HG02678 (cell line): ENCODE measurements around the gene USP34.
"Not testable (repeated sequence)": the region's sequence is repeated elsewhere in the genome, so short reads cannot be mapped to it uniquely, and the experiment has no call there.

Experiments used
- ATAC-seq: cut with Tn5 transposase; IDR thresholded peaks from one replicate; pipeline ENCODE4 v1.9.1; 2021; ENCODE audit warnings: mild to moderate bottlenecking, moderate library complexity; ENCODE audit not compliant: unreplicated experiment

The USP34 gene

DNA sequence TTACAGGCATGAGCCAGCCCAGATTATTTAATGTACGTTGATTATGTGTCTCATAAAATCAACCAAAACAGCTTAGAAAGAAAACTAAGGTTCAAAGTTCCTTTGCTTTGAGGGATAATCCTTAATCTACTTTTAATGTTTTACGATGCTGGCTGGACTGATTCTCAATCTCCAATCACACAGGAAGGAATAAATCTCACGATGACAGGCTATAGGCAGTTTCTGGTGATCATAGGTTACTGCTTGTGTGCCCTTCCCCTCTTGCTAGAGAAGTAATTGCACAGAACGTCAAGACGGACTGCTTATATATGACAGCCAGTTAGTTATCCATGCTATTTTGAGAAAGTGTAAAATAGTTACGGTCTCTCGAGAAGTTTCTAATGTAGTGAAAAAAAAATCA, 265.8 kb downstream of the USP34 start:
- ATAC-seq = no peak

DNA sequence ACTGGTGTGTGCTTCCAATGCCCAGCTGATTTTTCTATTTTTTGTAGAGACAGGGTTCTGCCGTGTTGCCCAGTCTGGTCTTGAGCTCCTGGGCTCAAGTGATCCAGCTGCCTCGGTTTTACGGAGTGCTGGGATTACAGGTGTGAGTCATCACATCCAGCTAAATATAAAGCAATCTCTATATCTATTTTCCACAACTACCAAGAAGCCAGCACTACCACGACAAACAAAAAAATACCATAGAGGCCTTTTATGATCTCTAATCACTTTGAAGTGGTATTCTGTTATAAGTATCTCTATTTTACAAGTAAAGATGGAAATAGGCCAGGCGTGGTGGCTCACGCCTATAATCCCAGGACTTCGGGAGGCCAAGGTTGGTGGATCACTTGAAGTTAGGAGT, 274.2 kb downstream of the USP34 start:
- no peak for ATAC-seq

DNA sequence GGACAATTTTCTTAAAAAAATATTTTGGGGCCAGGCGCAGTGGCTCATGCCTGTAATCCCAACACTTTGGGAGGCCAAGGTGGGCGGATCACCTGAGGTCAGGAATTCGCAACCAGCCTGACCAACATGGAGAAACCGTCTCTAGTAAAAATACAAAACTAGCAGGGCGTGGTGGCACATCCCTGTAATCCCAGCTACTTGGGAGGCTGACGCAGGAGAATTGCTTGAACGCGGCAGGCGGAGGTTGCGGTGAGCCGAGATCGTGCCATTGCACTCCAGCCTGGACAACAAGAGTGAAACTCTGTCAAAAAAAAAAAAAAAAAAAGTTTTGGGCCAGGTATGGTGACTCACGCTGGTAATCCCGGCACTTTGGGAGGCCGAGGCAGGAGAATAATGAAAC, 276.2 kb downstream of the USP34 start:
- not testable (repeated sequence) for ATAC-seq

DNA sequence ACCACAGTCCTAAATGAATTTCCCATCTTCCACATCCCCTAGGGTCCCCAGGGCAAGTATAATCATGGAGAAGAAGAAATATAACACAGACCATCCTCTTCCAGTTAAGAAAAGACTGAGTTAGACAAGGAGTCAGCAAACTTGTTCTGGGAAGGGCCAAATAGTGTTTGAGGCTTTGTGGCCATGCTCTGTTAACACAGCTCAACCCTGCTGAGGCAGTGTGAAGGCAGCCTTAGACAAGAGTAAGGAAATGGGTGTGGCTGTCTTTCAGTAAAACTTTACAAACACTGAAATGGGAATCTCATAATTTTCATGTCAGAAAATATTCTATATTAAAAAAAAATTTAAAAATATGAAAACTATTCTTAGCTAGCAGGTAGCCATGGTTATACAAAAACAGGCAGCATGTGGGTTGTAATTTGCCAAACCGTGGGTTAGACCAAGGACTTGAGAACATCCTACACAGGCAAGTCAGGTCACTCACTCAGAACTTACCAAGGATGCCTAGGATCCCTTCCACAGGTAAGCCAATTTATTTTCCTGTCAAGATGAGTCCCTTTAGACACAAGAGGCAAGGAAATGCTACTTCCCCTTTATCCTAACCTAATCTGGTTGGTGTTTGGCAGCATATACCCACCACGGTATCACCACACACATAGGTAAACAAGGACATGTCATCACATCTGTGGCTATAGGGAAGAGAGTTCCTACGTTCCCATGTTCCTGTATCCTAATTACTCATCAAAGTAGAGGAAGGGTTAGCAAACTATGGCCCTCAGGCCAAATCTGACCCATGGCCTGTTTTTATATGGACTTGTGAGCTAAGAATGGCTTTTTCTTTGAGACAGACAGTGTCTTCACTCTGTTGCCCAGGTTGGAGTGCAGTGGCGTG, 277.0 kb downstream of the USP34 start:
- no peak for ATAC-seq

DNA sequence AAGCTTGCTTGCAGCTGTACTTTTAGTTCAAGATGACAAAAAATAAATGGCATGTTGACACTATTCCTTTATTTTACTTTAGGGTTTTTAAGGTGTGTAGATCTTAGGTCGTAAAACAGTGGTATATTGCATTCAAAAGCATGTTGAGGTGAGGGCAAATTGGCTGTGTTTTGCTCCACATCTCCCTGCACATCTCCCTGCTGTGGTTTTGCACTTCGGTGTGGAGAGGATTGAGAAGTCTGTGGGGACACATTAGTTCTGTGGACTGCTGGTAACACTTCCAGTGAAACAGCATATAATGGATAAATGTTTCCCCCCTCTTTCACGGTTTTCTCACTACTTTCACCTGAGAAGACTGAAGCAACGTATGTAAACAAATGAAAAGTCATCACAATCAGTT, 283.8 kb downstream of the USP34 start:
- no peak for ATAC-seq

DNA sequence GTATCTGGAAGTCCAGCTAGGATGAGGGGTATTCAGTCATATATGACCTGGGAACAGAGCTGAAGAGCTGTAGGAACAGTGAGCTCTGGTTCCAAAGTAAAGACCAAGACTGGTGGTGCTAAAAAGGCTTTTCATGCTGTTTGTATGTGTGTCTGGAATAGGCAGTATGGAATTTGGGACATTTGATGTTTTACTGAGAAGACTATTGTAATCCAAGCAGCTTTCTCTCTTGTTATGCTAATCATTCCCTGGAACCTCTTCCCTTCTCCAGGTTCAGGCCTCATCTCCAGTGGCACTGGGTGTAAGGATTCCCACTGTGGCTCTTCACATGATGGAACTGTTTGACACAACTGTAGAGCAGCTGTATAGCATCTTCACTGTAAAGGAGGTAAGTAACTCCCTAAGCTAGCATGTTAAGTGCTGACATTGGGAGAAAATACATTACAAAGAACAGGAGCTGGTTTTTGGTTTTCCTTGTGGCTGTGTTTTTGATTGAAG, 285.6 kb downstream of the USP34 start:
- no peak for ATAC-seq

DNA sequence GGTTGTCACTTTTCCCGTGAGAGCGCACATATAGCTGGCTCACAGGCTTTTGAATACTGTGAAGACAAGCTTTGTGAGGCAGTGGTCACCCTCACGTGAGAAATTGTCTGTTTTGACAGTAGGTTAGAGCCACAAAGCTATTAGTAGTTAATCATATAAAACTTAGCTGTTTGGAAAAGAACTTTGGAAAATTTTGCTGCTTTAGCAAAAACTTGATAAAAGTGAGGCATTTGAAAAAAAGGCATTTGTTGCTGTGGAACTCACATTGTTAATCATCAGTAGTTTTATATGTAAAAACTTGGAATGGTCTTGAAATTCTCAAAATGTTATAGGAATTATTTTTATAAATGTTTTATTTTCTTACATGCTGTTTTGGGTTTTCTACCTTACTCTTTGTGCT, 286.6 kb downstream of the USP34 start:
- no peak for ATAC-seq

DNA sequence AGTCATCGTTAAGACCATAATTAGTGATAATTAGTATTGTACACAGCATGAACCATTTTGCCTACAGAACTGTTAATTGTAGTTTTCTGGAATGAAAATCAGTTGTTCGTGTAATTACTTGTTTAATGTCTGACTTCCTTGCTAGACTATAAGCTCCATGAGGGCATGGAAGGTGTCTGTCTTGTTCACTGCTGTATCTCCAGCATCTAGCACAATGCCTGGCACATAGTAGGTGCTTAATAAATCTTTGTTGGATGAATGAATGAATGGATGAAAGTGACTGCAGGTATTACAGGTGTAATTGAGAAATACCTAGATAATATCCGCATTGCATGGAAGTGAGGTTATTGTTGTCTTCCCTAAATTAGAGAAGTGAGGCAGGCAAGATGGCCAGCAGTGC, 287.1 kb downstream of the USP34 start:
- no peak for ATAC-seq

DNA sequence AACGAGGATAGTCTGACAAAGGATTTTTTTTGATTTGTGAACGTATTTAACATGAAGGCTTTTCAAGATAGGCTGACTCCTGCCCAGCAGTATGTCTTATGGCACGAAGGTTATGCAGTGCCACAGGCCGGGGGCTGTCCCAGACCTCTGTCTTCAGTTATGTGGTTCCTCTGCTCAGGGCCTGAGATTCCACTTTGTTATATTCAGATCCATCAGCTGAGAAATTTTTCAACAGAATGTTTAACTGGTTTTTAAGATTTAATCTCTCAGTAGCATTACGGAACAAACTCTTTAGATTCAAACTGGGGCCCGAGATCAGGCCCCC, 288.9 kb downstream of the USP34 start:
- ATAC-seq = no peak

DNA sequence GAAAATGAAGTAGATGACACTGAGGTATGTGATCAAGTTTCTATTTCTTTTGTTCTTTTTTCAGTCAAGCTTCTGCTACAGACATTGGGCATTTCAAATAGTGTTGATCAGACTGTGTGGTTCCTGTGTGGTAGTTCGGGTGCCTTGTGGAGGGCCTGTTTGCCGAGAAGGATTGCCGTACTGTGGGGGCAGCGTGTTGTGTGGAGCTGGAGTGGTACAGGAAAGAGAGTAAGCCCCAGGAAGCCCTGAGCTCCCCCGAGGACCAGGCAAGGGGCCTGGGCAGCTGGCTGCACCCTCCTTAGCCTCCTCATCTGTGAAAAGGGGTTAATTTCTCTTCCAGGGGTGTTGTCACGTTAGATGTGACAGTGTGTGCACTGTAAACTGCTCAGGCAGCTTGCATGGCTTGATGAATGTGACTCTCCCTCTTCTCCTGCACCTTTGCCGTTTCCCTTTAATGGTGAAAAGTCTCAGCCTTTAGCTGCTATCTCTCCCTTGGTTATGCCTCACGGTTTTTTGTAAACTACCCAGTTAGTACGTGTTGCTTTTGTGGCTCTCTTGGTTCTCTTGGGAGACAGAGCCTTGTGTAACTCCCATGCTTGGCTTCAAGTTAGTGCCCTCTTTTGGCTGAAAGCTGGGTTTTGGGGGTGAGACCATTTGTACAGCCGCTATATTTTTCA, 289.4 kb downstream of the USP34 start:
- ATAC-seq = no peak

DNA sequence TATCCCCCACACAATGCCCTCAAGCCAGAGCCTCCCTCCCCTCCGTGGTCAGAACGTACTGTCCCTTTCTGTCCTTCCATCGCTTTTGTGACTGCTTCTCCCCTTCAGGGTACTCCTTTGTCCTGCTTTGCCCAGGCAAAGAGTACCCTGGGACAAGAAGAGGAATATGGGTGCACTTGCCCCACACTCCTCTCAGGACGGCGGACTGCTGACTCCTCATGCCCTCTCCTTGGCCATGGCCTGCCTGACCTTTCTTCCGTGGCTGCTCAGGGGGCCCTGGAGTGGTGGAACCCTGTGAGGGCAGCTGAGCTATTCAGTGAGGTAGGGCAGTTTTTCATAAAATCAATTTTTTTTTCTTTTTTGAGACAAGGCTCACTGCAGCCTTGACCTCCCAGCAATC, 290.2 kb downstream of the USP34 start:
- ATAC-seq = no peak

DNA sequence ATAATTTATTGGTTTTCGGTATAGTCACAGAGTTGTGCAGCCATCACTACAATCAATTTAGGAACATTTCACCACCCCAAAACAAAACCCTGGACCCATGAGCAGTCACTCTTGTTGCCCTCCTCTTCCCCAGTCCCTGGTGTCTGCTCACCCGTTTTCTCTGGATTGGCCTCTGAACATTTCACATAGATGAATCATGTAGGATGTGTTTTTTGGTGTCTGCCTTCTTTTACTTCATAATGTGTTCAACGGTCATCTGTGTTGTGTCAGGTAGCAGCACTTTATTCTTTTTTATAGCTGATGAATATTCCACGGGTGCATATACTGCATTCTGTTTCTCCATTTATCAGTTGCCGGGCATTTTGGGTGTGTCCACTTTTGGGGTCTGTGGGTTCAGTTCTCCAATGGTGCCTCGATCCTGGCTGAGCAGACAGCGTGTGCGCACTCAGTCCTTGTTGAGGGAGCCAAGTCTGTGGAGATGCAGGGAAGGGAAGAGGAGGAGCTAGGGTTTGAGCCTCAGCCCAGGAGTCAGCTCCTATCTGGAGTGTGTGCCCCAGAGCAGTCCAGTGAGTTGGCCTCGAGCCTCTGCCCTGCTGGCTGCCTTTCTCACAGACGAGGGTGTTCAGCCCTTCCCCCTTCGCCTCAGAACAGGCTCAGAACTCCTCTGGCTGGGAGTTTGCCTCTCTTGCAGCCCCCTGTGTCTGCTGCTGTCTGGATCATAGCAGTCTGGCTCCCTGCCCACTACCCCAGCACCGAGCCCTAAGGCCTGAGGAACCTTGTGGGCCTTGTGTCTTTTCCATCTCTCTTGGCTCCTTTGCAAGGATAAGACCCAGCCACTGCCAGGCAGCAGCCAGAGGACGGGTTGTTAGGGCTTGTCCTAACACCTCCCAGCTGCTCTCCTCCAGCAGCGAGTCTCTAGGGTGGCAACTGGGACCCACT, 290.9 kb downstream of the USP34 start:
- ATAC-seq = no peak

DNA sequence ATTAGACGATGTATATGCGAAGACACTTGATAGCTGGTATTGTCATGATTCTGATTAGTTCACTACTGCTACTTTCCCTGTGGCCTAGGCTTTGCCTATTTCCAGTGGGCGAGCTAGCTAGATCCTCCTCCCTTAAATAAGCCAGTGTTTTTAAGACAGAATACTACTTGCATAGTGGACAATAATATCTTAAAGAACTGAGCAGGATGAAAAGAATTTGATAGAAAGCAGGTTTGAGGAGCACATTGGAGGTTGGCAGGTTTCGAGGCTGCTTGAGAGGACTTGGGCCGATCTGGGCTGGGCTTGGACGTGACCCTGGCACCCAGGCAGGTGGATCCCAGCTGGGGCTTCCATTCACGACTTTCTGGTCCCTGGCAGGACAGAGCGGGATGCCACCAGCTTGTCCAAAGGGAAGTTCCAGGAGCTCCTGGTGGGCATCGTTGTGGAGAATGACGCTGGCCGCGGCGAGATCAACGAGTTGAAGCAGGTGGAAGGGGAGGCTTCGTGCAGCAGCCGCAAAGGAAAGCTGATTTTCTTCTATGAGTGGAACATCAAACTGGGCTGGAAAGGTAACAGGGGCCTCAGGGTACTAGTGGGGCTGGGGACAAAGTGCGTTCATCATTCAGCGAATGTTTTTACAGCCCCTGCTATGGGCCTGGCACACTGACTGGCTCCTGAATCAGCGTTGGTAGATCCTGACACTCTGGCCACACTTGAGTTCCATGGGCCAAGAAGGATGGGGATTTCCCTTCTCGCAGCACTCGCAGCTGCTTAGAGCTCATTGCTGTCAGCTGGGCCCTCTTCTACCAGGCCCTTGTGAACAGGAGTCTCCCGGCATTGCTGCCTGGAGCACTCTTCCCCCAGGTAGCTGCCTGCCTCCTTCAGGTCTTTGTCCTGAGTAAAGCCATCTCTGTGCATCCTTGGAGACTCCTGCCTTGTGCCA, 292.0 kb downstream of the USP34 start:
- ATAC-seq = no peak

DNA sequence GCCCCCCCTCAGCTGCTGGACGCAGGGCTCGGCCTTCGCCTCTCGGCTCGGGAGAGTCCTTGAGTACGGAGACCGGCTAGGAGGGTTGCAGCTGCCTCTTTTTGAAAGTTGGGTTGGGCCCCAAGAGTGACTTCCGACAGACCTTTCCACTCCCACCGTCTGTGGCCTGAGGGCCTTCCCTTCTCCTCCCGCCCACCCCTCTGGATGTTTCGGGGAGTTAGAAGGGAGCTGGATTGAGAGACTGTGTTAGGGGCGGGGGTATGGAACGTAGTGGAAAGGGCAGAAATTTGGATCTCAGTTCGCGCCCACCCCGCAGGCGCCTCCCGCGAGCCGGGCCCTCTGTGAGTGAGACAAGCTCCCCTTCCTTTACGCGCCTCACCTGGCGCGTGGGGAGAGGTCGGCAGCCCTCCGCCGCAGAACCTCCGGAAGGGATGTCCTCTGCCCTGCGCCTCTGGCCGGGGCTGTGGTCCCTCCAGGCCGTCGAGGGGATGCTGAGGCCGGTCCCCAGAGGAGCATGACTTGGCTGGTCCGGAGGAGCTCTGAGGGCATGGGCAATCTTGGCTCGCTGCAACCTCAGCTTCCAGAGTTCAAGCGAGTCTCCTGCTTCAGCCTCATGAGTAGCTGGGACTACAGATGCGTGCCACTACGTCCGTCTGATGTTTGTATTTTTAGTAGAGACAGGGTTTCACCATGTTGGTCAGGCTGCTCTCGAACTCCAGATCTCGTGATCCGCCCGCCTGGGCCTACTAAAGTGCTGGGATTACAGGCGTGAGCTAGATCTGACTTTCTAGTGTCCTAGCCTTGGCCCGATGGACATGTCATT, 292.9 kb downstream of the USP34 start:
- peak; percentile 20 for ATAC-seq

DNA sequence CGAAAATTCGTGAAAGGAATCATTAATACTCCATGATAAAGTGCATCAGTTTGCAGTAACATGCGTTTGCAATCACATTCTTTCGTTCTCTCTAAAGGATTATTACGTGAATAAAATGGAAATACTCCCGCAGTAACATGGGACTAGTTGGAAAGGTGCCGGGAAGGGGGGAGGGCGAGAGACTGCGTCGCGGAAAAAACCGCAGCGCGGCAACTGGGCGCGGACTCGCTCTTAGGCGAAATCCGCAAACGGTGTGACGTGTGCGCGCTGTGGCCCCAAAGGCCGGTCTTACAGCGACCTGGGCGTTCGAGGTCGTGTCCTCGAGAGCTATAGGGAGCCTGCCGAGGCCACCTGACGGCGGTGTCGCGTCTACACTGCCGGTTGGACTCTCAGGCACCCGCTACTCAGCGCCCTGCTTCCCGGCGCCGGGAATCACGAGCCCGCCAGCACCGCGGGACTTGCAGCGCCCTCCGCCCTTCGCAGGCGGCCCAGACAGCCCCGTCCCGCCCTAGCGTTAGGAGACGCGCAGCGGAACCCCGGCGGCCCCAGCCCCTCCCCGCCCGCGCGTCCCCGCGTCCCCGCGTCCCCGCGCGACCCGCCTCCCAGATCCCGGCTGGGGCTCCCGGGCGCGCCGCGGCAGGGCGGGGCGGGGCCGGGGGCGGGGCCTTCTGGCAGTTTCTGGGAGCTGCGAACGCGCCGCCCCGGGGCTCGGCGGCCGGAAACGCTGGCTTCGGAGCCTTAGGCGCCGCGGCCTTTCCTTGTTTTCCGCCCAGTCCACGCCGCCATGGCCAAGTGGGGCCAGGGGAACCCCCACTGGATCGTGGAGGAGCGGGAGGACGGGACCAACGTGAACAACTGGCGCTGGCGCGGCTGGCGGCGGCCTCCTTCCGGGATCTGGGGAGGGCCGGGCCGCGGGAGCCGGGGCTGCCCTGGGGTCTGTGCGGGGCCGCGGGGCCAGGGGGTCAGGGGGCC, 293.8 kb downstream of the USP34 start:
- ATAC-seq = peak; percentile 79

DNA sequence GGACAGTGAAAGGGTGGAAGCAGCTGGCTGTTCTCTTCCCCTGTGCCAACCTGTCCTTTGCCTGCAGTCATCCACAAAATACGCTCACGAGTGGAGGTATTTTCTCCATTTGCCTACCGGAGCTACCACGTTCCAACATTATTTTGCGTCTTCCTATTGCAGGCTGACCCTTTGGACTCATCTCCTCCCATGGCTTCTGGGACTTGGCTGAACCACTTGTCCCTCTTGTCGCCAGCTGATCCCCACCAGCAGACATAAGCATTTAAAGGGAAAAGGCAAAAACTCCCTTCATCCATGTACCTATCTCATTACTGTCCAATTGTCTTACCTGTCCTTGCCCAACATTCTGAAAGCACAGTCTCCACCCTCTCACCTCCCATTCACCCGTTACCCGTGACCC, 295.9 kb downstream of the USP34 start:
- ATAC-seq = no peak

DNA sequence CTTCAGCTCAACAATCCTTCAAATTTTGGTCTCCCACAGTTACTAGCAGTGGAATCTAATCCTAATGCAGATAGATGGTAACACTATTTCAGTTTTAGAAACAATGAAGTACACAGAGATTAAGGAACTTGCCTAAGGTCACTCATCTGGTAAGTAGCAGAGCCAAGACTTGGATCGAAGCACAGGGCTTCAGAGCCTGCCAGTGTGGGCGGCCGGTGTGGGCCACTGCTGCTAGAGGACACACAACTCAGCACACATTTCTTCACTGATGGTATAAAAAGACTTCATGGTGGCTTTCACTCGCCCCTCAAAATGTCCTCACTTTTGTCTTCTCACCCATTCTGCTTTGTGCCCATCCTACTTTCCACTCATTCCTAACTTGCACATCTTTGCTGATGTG, 297.8 kb downstream of the USP34 start:
- no peak for ATAC-seq

DNA sequence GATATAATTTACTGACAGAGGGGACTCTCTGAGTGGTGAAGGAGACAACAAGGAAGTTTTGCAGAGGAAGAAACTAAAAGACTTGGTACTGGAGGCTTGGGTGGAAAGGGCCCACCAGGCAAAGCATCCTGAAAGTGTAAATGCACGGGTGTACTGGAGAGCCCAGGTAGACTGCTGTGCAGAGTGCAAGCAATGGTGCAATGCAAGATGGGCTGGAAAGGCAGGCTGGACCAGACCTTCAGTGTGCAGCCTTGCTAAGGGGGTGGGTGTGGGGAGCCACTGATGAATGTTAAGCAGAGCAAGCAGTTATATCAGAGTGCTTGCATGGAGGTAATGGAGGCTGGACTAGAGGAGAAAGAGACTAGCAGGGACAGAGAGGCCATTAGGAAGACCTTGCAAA, 298.2 kb downstream of the USP34 start:
- no peak for ATAC-seq
